Measurements from ENCODE around the gene RNU6-1.

The RNU6-1 gene

DNA sequence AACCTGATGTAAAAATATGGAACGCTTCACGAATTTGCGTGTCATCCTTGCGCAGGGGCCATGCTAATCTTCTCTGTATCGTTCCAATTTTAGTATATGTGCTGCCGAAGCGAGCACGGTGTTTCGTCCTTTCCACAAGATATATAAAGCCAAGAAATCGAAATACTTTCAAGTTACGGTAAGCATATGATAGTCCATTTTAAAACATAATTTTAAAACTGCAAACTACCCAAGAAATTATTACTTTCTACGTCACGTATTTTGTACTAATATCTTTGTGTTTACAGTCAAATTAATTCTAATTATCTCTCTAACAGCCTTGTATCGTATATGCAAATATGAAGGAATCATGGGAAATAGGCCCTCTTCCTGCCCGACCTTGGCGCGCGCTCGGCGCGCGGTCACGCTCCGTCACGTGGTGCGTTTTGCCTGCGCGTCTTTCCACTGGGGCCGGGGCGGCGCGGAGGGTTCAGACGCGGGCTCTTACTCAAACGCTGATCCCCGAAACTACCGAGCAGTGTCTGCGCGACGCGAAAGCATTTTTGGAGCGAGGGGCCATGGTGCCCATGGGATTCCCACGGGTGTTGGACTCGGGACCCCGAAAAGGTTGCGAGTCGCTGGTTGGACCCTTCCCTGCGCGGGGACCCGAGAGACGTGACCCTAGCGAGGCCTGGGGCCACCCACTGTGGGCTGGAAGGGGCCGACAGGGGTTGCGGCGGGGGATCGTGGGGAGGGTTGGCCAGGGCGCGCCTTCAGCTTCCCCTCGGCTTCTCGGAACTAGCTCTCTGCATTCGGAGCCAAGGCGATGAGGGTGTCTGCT, at the start of gene RNU6-1:
Gene RNU6-1, minus strand, starts transcription at position 117 of the 820 bp plus-strand sequence.
- DNase-seq (ENCODE audit: low read depth in 2 of 3, low spot score in 1 of 3): peak; percentile 91 to 92 (median 91)

DNA sequence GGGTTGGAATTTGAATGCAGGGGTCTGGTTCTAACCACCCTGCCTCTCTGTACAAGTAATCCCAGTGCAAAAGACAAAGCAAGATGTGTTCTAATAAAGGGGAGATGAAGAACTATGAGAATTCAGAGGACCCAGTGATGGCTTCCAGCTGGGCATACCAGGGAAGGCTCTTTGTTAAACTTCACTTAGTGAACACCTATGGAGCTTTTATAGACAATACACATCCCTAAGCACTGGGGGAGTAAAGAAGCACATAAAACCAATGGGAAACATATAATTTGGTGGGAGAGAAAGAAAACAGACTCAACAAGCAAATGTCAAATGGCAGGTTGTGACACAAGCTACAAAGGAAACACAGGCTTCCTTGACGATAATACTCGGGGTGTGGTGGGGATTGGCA, 47.9 kb upstream of the RNU6-1 start:
- DNase-seq (ENCODE audit: low read depth in 2 of 3, low spot score in 1 of 3): no peak

DNA sequence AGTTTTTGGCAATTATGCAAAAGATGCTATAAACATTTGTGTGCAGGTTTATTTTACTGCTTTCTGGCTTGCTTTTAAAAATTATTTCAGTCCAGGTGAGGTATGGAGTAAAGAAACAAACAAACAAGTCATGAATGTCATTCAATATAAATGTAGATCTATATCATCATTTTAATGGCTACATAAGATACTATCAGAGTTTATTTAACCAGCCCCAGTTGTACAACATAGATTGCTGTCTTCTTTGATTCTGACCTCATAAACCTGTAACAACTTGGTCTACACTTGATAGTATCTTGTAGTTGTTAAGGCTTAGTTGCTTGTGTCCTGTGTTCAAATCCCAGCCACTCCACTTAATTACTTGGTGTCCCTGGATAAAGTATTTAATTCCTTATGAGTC, 46.0 kb upstream of the RNU6-1 start:
- no peak for DNase-seq (ENCODE audit: low read depth in 2 of 3, low spot score in 1 of 3)

DNA sequence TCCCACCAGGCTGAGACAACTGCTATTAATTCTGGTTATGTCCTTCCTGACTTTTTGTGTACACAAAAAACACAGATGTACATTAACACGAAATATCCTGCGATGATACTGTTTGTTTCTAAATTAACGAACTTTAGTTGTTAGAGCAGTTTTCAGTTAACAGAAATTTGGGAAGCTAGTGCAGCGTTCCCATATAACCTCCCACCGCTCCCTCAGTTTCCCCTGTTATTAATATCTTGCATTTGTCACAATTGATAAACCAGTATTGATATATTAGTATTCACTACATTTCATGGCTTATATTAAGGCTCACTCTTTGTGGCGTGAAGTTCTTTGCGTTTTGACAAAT, 45.3 kb upstream of the RNU6-1 start:
- no peak for DNase-seq (ENCODE audit: low read depth in 2 of 3, low spot score in 1 of 3)

DNA sequence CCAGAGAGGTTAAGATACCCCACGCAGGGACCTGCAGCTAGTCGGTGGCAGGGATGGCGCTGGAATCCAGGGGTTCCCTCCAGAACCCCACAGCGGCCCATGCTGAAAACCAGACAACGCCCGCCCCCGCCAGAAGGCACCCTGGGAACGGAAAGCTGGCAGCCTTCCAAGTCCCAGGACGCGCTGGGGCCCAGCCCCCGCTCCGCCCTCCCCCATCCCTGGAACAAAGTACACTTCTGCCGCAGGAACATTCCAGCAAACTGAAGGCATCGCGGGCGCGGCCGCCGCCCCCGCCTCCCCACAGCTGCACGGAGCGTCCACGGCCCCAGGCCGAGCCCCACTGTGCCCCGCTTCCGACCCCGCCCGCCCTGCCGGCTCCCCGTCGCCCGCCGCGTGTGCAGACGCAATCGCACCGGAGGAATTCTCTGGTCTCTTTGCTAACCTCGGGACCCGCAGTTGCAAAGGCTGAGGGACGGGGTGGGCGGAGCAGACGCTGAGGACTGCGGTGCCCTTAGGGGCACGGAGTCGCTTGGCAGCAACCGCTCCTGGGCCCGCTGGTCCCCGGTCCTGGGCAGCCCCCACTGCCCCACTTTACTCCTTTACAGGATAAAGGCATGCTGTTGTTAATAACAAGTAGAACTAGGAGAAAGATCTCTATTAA, 44.8 kb upstream of the RNU6-1 start:
- DNase-seq (ENCODE audit: low read depth in 2 of 3, low spot score in 1 of 3): peak; percentile 12 to 35 (median 25)

DNA sequence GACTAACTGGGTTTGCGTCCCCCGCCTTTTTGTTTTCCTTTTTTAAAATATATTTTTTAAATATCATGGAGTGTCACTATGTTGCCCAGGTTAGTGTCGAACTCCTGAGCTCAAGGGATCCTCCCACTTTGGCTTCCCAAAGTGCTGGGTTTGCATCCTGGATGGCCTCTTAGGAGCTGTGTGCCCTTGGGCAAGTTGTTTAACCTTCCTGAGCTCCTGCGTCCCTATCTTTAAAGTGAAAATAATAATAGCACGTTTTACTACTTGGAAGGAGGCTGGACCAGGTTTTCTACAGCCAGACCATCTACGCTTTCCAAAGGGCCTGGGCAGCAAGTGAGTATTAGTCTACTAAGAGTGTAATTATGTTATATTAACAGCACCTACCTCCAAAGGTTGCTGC, 44.2 kb upstream of the RNU6-1 start:
- DNase-seq (ENCODE audit: low read depth in 2 of 3, low spot score in 1 of 3): no peak

DNA sequence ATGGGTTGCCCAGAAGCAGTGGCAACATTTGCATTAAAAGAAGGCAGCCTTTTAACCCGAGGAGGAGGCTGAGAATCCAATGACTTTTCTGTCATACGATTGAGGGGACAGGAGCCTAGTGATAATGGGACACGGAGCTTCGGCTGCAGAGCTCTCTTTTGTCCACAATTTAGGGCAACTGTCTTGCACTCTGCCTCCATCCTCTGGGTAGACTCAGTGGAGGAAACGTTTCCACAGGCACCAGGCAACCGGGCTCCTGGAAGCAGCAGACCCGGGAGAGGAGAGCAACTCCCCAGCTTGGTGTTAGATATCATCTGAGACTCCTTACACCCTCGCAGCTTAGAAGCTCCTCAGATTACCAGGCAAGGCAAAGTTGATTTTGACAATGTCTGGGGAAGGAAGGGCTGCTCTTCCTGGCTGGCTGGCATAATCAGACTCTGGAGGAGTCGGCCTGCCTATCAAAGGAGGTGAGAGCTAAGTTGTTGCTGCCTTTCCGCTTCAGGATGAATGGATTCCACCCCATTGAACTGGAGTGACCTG, 43.5 kb upstream of the RNU6-1 start:
- no peak for DNase-seq (ENCODE audit: low read depth in 2 of 3, low spot score in 1 of 3)

DNA sequence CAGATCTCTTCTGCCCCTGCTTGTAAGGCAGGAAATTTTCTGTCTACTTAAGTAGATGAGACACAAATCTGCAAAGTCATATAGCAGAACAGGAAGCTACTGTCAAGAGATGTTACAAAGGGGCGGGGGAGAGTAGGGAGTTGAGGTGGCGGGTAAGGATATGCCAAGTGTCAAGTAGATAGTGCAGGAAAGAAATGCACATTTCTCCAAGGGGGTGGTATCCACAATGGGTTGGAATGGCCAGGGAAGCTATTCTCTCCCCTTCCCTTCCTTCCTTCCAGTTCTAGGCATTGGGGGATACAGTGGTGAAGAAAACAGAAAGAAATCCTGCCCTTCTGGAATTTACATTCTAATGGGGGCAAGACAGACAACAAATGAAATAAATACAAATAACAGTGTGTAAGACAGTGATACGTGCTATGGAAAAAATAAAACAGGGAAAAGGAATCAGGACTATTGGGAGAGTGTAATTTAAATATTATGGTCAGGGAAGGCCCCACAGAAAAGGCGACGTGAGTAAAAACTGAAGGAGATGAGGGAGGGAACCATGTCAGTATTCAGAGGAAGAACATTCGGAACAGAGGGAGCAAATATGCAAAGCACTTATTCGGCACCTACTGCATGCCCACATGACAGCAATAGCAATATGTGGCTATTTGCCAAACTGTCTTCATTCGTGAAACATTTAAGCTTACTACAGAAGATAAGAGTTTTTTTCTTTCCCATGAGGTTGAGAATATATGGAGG, 42.8 kb upstream of the RNU6-1 start:
- no peak for DNase-seq (ENCODE audit: low read depth in 2 of 3, low spot score in 1 of 3)

DNA sequence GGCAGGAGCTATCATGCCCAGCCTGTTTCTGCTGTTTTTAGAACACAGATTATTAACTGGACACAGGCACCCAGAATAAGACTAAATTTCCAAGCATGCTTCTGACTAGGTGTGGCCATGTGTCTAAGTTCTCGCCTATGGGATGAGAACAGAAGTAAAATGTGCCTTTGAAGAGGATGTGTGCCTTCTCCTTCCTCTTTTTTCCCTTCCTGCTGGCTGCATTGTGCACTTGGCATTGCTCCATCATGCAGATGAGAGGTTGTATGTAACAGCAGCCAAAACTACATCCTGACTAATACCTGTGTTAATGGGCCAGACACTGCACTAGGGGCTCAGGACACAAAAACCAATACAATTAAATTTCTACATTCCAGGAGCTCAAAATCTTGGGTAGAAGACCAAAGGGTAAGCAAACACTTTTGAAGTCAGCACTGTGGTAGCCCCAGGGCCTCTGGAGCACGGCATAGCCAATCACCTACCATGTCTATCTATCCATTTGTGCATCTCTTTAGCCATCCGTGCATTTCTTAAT, 40.9 kb upstream of the RNU6-1 start:
- no peak for DNase-seq (ENCODE audit: low read depth in 2 of 3, low spot score in 1 of 3)

DNA sequence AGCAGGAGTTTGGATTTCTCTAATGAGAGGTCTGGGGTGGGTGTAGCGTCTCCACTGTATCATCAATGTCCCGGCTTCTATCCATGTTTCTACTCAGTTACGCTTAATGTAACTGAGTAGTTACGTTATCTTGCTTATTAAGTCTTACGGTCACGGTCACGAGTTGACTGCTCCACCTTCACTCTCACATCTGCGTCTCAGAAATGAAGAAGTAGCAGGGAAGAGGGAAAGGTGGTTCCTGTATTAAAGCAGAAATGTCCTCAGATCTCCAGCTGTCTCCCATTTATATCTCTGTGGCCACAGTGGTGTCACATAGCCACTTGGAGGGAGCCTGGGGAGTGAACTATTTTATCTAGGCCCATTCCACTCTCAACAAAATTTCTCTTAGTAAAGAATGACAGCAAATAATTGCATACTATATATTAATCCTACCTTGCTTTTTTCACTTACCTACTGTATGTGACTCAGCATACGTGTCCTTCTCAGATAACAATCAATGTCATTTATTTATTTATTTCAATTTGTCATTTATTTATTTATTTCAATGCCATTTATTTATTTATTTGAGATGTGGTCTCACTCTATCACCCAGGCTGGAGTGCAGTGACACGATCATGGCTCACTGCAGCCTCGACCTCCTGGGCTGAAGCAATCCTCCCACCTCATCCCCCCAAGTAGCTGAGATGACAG, 39.7 kb upstream of the RNU6-1 start:
- DNase-seq (ENCODE audit: low read depth in 2 of 3, low spot score in 1 of 3): no peak

DNA sequence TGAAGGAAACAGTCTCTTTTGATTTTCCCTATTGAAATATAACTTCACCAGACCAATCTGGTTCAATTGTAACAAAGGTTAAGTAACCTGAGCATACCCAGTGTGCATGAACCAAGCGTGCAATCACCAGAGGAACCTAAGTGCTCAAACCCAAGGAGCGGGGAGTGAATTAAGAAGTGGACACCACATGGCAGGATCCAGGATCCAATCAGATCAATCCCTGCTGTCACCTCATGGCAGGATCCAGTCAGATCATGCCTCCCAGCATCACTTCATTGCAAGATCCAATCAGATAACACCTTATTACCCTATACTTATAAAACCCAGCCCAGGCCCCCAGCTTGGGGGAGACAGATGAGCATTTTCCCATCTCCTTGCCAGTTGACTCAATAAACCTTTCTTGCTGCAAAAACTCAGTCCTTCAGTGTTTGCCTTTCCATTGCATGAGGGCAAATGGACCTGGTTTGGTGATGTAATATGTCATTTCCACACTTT, 38.9 kb upstream of the RNU6-1 start:
- DNase-seq (ENCODE audit: low read depth in 2 of 3, low spot score in 1 of 3): no peak

DNA sequence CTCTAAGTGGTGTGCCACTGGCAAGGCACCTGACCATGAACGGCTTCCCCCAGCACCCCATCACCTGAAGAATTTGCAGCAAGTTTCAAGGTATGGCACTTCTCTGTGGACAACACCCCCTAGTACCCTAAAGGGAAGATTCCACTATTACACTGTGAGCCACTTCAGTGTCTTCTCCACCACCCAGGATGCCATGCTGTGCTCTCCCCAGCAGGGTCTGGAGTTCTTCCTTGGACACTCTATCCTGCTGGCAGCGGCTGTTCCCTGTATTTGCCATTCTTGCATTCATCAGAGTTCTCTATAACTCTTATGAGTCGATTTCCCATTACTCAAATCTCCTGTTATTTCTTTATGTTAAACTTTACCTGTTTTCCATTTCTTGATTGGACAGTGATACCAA, 33.9 kb upstream of the RNU6-1 start:
- no peak for DNase-seq (ENCODE audit: low read depth in 2 of 3, low spot score in 1 of 3)

DNA sequence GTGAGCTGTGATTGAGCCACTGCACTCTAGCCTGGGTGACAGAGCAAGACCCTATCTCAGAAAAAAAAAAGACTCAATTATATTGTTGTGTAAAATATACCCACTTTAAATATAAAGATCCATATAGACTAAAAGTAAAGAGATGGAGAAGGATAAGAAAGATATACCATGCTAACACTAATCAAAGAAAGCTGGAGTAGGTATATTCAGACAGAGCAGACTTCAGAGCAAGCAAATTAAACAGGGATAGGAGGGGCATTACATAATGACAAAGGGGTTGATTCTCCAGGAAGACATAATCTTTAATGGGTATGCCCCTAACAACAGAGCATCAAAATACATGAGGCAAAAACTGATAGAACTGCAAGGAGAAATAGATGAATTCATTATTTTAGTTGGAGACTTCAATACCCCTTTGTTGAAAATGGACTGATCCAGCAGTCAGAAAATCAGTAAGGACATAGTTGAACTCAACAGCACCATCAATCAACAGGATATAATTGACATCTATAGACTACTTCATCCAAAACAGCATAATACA, 31.1 kb upstream of the RNU6-1 start:
- no peak for DNase-seq (ENCODE audit: low read depth in 2 of 3, low spot score in 1 of 3)

DNA sequence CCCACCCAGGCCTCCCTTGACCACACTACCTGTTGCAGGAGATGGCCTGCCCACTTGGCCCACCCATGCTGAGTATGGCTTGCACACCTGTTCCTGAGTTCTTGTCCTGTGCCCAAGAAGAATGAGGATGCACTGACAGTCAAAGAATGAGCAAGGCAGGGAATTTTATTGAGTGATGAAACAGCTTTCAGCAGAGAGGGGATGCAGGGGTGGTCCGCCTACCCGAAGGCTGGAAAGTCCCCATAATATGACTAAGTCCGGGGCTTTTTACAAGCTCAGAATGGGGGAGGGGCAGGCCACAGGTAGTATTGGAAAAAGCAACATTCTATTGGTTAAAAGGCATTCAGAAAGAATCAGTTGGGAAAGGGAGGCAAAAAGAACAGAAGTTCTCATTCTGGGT, 29.9 kb upstream of the RNU6-1 start:
- no peak for DNase-seq (ENCODE audit: low read depth in 2 of 3, low spot score in 1 of 3)

DNA sequence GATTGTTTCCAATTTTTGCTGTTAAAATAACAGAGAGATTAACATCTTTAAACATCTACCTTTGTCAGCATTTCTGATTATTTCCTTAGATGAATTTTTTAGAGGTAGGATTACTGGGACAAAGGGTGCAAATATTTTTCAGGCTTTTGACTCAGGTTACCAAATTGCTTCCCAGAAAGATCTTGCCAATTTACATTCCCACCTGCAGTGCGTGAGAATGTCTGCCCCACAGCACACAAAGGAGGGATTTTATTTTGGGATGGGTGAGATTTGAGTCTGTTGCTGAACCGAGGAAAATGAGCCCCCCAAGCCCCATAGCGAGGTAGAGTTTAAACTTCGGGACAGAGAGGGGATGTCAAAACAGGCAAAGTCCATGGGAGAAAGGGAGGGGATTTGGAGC, 25.9 kb upstream of the RNU6-1 start:
- DNase-seq (ENCODE audit: low read depth in 2 of 3, low spot score in 1 of 3): no peak

DNA sequence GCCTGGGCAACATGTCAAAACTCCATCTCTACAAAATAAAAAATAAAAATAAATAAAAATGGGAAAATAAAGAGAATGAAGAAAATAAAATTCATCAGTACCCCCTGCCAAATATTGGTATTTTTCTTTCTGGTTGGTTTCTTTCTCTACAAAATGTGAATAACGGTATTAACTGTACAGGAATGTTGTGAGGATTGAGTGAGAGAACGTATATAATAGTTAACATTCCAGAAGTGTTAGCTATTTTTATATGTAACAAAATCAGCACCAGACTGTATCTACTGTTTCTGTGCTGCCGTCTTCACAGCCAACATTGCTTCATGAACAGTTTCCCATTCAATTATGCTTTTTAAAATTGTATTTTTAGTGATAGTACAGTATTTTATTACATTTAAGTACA, 25.5 kb upstream of the RNU6-1 start:
- DNase-seq (ENCODE audit: low read depth in 2 of 3, low spot score in 1 of 3): no peak

DNA sequence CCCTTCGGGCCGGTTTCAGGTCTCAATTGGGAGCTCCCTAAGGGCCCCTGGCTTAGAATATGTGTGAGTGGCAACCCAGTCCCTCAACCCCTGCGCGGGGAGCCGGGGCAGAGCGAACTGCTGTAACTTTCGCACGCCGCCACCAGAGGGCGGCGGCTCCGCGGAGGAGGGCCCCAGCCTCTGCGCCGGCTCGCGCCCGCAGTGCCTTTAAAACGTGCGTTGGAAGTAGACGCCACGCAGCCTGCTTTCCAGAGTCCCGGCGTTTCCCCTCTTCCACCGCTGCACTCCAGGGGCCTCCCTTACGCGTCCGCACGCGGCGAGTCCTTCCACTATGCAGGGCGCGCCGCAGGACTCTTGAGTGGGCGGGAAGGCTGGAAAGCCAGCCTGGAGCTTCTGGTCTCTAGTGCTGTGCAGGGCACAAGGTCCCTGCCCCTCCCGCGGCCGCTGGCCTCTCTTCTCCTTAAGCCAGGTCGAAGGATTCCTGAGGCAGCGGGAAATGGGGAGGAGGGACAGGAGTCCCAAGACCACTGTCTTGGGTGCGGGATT, 23.7 kb upstream of the RNU6-1 start:
- peak; percentile 53 to 62 (median 56) for DNase-seq (ENCODE audit: low read depth in 2 of 3, low spot score in 1 of 3)

DNA sequence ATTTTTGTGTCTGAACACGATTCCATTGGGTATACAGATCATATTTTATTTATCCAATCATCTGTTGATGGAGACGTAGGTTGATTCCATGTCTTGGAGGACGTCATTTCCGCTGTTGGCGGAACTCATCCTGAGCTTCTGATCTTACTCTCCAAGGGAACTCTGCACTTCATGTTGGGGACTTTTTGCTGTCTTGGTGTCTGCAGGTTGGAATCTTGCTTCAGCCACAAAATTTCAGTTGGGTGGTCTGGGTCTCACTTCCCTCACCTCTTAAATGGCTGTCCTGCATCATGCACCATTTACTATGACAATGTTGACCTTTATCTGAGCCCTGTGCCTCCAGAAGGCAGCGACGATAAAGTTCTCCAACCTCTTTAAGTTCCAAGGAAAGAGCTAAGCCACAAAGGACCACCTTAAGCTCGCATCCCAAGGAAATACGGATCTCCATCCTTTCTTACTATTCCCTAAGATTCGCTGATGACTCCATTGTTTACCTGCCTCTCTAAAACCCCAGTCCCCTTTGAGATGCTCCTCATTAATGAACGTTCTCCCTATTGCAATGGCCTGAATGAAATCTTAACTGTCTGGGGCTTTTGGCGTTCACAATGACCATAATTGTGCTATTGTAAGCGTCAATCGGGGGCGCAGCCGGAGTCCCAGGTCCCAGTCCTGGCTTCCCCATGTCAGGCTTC, 23.1 kb upstream of the RNU6-1 start:
- no peak for DNase-seq (ENCODE audit: low read depth in 2 of 3, low spot score in 1 of 3)

DNA sequence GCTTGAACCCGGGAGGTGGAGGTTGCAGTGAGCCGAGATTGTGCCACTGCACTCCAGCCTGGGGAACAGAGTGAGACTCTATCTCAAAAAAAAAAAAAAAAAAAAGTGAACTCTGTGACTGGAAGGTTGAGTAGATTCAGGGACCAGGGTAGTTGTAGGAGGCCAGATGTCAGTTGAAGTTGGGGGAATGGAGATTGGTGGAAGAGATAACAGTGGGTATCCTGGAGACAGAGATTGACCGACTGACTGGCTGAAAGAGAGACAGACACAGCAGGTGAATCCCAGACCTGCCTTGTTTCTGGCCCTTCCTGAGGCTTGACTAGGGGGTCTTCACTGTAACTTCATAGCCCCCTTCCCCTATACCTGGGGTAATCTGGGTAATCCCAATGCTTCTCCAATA, 22.1 kb upstream of the RNU6-1 start:
- no peak for DNase-seq (ENCODE audit: low read depth in 2 of 3, low spot score in 1 of 3)
